Chondrocyte (in vitro differentiated cells): ENCODE measurements around the gene PIK3R1. TPM values are rescaled to one million over a fixed set of nuclear protein-coding genes. Genes with fewer than 3 reads are reported as not detected.

ENCODE experiments used
- DNase-seq: peaks from one replicate; pipeline ENCODE4 v3.0.0; 2021; ENCODE audit warnings: mixed read lengths, low spot score
- H3K27ac Mint-ChIP-seq: one replicate; pipeline ENCODE4 v1.8.0; 2021; ENCODE audit warnings: mild to moderate bottlenecking, moderate library complexity, mixed read lengths; ENCODE audit not compliant: unreplicated experiment
- H3K27me3 Mint-ChIP-seq: 2 replicates; pipeline ENCODE4 v1.8.0; 2021; ENCODE audit warnings: low read depth, mixed read lengths
- H3K36me3 Mint-ChIP-seq: 2 replicates; pipeline ENCODE4 v1.8.0; 2021; ENCODE audit warnings: low read depth, mixed read lengths
- H3K4me1 Mint-ChIP-seq: 2 replicates; pipeline ENCODE4 v1.8.0; 2021; ENCODE audit warnings: low read depth, mild to moderate bottlenecking, mixed read lengths
- H3K4me3 Mint-ChIP-seq: one replicate; pipeline ENCODE4 v1.8.0; 2021; ENCODE audit warnings: mild to moderate bottlenecking, moderate library complexity, mixed read lengths; ENCODE audit not compliant: unreplicated experiment
- H3K9me3 Mint-ChIP-seq: 2 replicates; pipeline ENCODE4 v1.8.0; 2021; ENCODE audit warnings: low read depth, mixed read lengths
- CTCF ChIP-seq: fragments of 200-600 bp; sonication (generic); IDR thresholded peaks from 2 replicates; pipeline ENCODE4 v1.5.0; 2021; ENCODE audit warnings: antibody characterized with exemption, mild to moderate bottlenecking, moderate library complexity
- total RNA-seq: library from RNA; stranded (reverse); gene quantifications from 3 replicates; pipeline ENCODE4 v1.2.1, GENCODE V29; 2021

The PIK3R1 gene
- total RNA-seq, 1 donor from 2014 or later, result 60.7 TPM

GRCh38 chr5:68305223-68305870 is 89.8 kb downstream of the PIK3R1 start:
- H3K27ac Mint-ChIP-seq, result no peak overlapping the region
- H3K36me3 Mint-ChIP-seq, result peaks cover 7% of the 10 kb centered on the region
- no peaks in the 10 kb centered on the region for H3K27me3 Mint-ChIP-seq
- no peak overlapping the region for H3K4me3 Mint-ChIP-seq
- no peaks in the 10 kb centered on the region for H3K9me3 Mint-ChIP-seq
- no peak for DNase-seq
- H3K4me1 Mint-ChIP-seq, result peaks cover 15% of the 10 kb centered on the region
- no peak for TF ChIP-seq CTCF

GRCh38 chr5:68306361-68307014 is 90.9 kb downstream of the PIK3R1 start:
- no peak overlapping the region for H3K27ac Mint-ChIP-seq

GRCh38 chr5:68313336-68313735 is 97.8 kb downstream of the PIK3R1 start:
- TF ChIP-seq CTCF, result no peak
- H3K4me3 Mint-ChIP-seq, result no peak overlapping the region
- no peak for DNase-seq
- no peaks in the 10 kb centered on the region for H3K36me3 Mint-ChIP-seq
- H3K27ac Mint-ChIP-seq, result no peak overlapping the region
- peaks cover 4% of the 10 kb centered on the region for H3K9me3 Mint-ChIP-seq
- peaks cover 5% of the 10 kb centered on the region for H3K4me1 Mint-ChIP-seq
- no peaks in the 10 kb centered on the region for H3K27me3 Mint-ChIP-seq

More at GRCh38 chr5:68306361-68307014, 90.9 kb downstream of the PIK3R1 start:
- Mint-ChIP-seq H3K27me3 (no peaks in the 10 kb centered on the region), H3K9me3 (no peaks in the 10 kb centered on the region), H3K4me1 (peaks cover 8% of the 10 kb centered on the region), H3K4me3 (no peak overlapping the region), H3K36me3 (peaks cover 4% of the 10 kb centered on the region)
- TF ChIP-seq CTCF, result no peak
- no peak for DNase-seq

- Mint-ChIP-seq H3K9me3 (peaks cover 4% of the 10 kb centered on the region), H3K27me3 (no peaks in the 10 kb centered on the region), H3K27ac (no peak overlapping the region), H3K4me3 (no peak overlapping the region), H3K36me3 (no peaks in the 10 kb centered on the region), H3K4me1 (peaks cover 12% of the 10 kb centered on the region)
- TF ChIP-seq CTCF, result no peak
- no peak for DNase-seq
These were observed 98.9 kb downstream of the PIK3R1 start for GRCh38 chr5:68314465-68314864.

- Mint-ChIP-seq H3K27me3 (no peaks in the 10 kb centered on the region), H3K4me1 (peaks cover 15% of the 10 kb centered on the region), H3K36me3 (no peaks in the 10 kb centered on the region), H3K9me3 (peaks cover 4% of the 10 kb centered on the region), H3K4me3 (no peak overlapping the region), H3K27ac (no peak overlapping the region)
- TF ChIP-seq CTCF, result no peak
- DNase-seq, result no peak
These were observed 100.2 kb downstream of the PIK3R1 start for GRCh38 chr5:68315679-68316271.
